Stimulated activated CD4-positive, alpha-beta T cell treated with anti-CD3 and anti-CD28 coated beads, Interleukin-2, amount 100 ng/mL, for 24 hours (primary cell): ENCODE results near the gene GPR61.

ENCODE experiments used
- DNase-seq, 2 donors: peaks; one replicate each; pipeline ENCODE4 v3.0.0-alpha.2; 2020

Gene GPR61

GRCh38 chr1:109578947-109579443 lies 39.3 kb downstream of the GPR61 start:
- no peak for DNase-seq

- DNase-seq, result no peak
Observed at GRCh38 chr1:109579491-109579890, 39.8 kb downstream of the GPR61 start.

- no peak for DNase-seq
Observed at GRCh38 chr1:109582021-109582420, 42.3 kb downstream of the GPR61 start.

- DNase-seq, result no peak
Observed at GRCh38 chr1:109584766-109585165, 45.1 kb downstream of the GPR61 start.

GRCh38 chr1:109586055-109586454 lies 46.4 kb downstream of the GPR61 start:
- no peak for DNase-seq

- no peak for DNase-seq
Observed at GRCh38 chr1:109589177-109589576, 49.5 kb downstream of the GPR61 start.

- DNase-seq, result no peak
Observed at GRCh38 chr1:109589679-109590078, 50.0 kb downstream of the GPR61 start.

GRCh38 chr1:109592916-109593315 lies 53.2 kb downstream of the GPR61 start:
- DNase-seq, result no peak

- no peak for DNase-seq
Observed at GRCh38 chr1:109595531-109595930, 55.9 kb downstream of the GPR61 start.
